ENCODE data around the gene CNKSR1.

GRCh38 chr1:26162220-26162709, 15.0 kb upstream of the CNKSR1 start:
- no peak for TF ChIP-seq POLR2A (IDR thresholded peaks at IDR 0.05)
- TF ChIP-seq CTCF (IDR thresholded peaks at IDR 0.05): no peak
